Measurements from ENCODE around the gene PDIA6. TPM values are rescaled to one million over a fixed set of nuclear protein-coding genes. Genes with fewer than 3 reads are reported as not detected.

Gene PDIA6
- total and polyA plus RNA-seq, 2 of the 4 experiments (the other 2 are of a cell fraction) = 204 to 349 TPM

GRCh38 chr2:10775831-10776230 is 36.8 kb downstream of the PDIA6 start:
- dilution Hi-C loops (cut with HindIII; ENCODE audit: low sequenced_read_pairs, unreplicated experiment) = no loop called here
- TF ChIP-seq RAD21 (IDR thresholded peaks at IDR 0.05; ENCODE audit: low read length) = no peak
- TF ChIP-seq NFE2L2 (IDR thresholded peaks at IDR 0.05; ENCODE audit: low read depth, low read length) = no peak
- no peak for TF ChIP-seq CTCF (conservative IDR thresholded peaks at IDR 0.05; ENCODE audit: low read depth, low read length)
- TF ChIP-seq RFX5 (IDR thresholded peaks at IDR 0.05; ENCODE audit: low read depth, low read length) = no peak
- TF ChIP-seq POLR2A (IDR thresholded peaks at IDR 0.05; ENCODE audit: low read depth, low read length) = no peak
- TF ChIP-seq FOS (IDR thresholded peaks at IDR 0.05; ENCODE audit: low read depth, low read length) = no peak
- H2AK9ac ChIP-seq (replicated peaks; ENCODE audit: low read depth, low read length, poor library complexity) = no peak overlapping the region
- H3K9ac ChIP-seq (ENCODE audit: low read depth, low read length) = no peak overlapping the region
- in situ Hi-C loops (cut with MboI; ENCODE audit: low sequenced_read_pairs) = no loop called here
- H3K14ac ChIP-seq (replicated peaks; ENCODE audit: low read depth, low read length) = no peak overlapping the region
- H2BK15ac ChIP-seq (ENCODE audit: low read depth, low read length) = no peak overlapping the region
- no peak overlapping the region for H3K4me2 ChIP-seq (ENCODE audit: low read depth, low read length)
- no peak overlapping the region for H4K8ac ChIP-seq (ENCODE audit: low read depth in 2 of 2, low read length in 2 of 2)
- no peaks in the 10 kb centered on the region for H3K79me1 ChIP-seq (ENCODE audit: low read depth in 1 of 2, low read length in 2 of 2)
- no peak overlapping the region for H2BK120ac ChIP-seq (ENCODE audit: low read depth, low read length)
- peaks cover 8% of the 10 kb centered on the region for H3K36me3 ChIP-seq (ENCODE audit: control insufficient read depth, insufficient read depth, low read length)
- no peak overlapping the region for H3K56ac ChIP-seq (ENCODE audit: extremely low read depth, insufficient read depth, low read length)
- CTCF ChIA-PET = no interaction called here
- no peak overlapping the region for H4K91ac ChIP-seq (ENCODE audit: insufficient read depth, low read depth, low read length)
- 96% methylated on average over 7 of the region's 13 CpGs; no CpG with 5 or more reads in 1 of the 2 experiments for WGBS, 2 experiments (ENCODE audit: extremely low coverage in 2 of 2, insufficient read length in 1 of 2)
- no peaks in the 10 kb centered on the region for H3K9me1 ChIP-seq (ENCODE audit: insufficient read depth, low read length)
- peaks cover 4% of the 10 kb centered on the region; the same call in 1 of the 2 replicates for H3K27me3 ChIP-seq (ENCODE audit: control insufficient read depth, insufficient read depth, low read length)
- H3K4ac ChIP-seq (ENCODE audit: low read depth, low read length) = no peak overlapping the region
- H3K4me3 ChIP-seq (ENCODE audit: insufficient read depth, low read depth, low read length) = no peak overlapping the region
- no peaks in the 10 kb centered on the region for H3K9me3 ChIP-seq (ENCODE audit: control insufficient read depth, insufficient read depth, low read length)
- no peak overlapping the region for H3K18ac ChIP-seq (ENCODE audit: low read depth, low read length)
- H2BK5ac ChIP-seq (ENCODE audit: low read depth, low read length, poor library complexity, severe bottlenecking) = no peak overlapping the region
- H2AFZ ChIP-seq (replicated peaks; ENCODE audit: low read length, poor library complexity) = no peak overlapping the region
- POLR2A ChIA-PET (ENCODE audit: unreplicated experiment) = no interaction called here
- H3K23ac ChIP-seq (ENCODE audit: low read depth, low read length) = no peak overlapping the region
- H3K4me1 ChIP-seq (ENCODE audit: control insufficient read depth, insufficient read depth, low read length) = no peaks in the 10 kb centered on the region
- no peak overlapping the region for H3K27ac ChIP-seq (ENCODE audit: insufficient read depth, low read length)
- DNase-seq = no peak
- intact Hi-C loops (cut with micrococcal nuclease) = no loop called here
- no peaks in the 10 kb centered on the region; the same call in 1 of the 2 replicates for H4K20me1 ChIP-seq (ENCODE audit: insufficient read depth, low read length)
- no peak overlapping the region for H4K5ac ChIP-seq (ENCODE audit: low read depth, low read length)
- H2BK20ac ChIP-seq (ENCODE audit: low read depth, low read length) = no peak overlapping the region
- no TSS peak for BruUV-seq (replicated peaks)
- H2AK5ac ChIP-seq (ENCODE audit: low read depth, low read length) = no peak overlapping the region
- ATAC-seq (ENCODE audit: low read depth) = no peak
